Measurements from ENCODE around the gene SOBP.

Gene SOBP

DNA sequence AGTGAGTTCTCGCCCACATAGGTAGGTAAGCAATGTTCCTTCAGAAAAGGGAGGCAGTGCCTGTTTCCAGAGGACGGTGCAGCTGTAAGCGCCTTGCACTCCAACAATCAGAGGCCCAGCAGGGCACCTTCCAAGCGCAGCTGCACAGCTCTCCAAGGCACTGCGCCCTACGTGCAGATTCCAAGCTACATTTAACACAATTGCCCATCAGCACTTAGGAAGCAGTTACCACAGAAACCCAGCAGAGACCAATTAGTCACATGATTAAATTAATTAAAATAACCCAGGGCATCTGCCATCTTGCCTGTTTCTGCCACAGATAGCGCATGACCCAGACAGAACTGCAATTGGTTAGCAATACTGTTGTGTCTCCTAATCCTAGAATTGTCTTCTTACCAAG lies 65.5 kb downstream of the SOBP start:
- in situ Hi-C loops (cut with MboI; ENCODE audit: low pct_unique_long_range_greater_than_20kb, low sequenced_read_pairs, unreplicated experiment) = no loop called here
- TF ChIP-seq, protein P1, sequence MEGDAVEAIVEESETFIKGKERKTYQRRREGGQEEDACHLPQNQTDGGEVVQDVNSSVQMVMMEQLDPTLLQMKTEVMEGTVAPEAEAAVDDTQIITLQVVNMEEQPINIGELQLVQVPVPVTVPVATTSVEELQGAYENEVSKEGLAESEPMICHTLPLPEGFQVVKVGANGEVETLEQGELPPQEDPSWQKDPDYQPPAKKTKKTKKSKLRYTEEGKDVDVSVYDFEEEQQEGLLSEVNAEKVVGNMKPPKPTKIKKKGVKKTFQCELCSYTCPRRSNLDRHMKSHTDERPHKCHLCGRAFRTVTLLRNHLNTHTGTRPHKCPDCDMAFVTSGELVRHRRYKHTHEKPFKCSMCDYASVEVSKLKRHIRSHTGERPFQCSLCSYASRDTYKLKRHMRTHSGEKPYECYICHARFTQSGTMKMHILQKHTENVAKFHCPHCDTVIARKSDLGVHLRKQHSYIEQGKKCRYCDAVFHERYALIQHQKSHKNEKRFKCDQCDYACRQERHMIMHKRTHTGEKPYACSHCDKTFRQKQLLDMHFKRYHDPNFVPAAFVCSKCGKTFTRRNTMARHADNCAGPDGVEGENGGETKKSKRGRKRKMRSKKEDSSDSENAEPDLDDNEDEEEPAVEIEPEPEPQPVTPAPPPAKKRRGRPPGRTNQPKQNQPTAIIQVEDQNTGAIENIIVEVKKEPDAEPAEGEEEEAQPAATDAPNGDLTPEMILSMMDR (IDR thresholded peaks at IDR 0.05; ENCODE audit: extremely low read depth, insufficient read depth, missing control alignments) = no peak
- no peak for DNase-seq (ENCODE audit: low spot score)

DNA sequence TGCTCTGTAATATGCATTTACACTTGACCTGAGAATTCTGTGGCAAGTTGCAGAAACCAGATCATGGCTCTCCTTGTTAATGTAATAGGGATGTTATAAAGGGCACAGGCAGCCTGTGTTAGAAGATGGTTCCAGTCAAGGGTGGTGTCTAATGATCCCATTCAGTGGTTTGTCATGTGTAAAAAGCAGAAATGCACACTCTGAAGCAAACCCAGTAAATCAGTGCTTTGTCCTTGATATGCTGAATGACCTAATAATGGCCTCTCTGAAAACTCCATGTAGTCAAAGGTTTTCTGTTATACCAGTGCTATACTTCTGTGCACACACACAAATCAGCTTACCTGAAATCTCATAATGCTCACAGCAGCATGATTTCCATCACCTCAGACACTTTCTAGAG lies 66.2 kb downstream of the SOBP start:
- in situ Hi-C loops (cut with MboI; ENCODE audit: low pct_unique_long_range_greater_than_20kb, low sequenced_read_pairs, unreplicated experiment) = no loop called here
- no peak for DNase-seq (ENCODE audit: low spot score)
- TF ChIP-seq, protein P1 (IDR thresholded peaks at IDR 0.05; ENCODE audit: extremely low read depth, insufficient read depth, missing control alignments) = no peak

DNA sequence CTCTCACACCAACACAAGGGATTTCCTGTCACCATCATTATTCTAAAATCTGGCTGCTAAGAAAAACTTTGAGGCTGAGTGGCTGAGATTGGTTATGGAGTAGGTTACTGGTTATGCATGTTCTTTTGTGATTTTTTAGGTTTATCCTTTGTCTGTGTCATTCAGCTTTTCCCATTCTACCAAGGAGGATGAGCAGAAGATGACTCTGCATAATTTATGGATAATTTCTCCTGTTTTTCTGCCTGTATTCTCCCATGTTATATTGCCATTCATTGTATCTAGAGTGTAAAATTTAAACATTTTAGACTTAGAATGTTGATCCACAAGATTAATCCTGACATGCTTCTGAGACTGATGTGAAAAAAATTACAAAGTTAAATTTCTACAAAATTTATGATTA lies 67.8 kb downstream of the SOBP start:
- TF ChIP-seq, protein P1 (IDR thresholded peaks at IDR 0.05; ENCODE audit: extremely low read depth, insufficient read depth, missing control alignments) = no peak
- DNase-seq (ENCODE audit: low spot score) = no peak
- in situ Hi-C loops (cut with MboI; ENCODE audit: low pct_unique_long_range_greater_than_20kb, low sequenced_read_pairs, unreplicated experiment) = no loop called here

DNA sequence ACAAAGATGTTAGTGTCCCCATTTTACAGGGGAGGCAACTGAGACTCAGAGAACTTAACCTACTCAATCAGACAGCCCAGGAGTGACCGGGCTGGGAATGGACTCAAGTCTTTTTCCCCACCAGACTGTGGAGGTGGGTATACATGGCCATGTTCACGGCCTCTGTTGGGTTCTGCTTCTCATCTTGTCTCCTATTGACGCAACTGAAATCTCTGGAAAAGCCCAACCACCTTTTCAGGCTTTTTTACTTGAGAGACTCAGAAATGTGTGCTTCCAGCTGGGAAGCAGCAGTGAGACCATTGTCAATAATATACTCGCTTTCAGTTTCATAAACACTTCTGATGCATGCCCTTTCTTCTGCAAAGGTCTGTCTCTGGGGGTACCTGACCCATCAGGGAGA lies 70.7 kb downstream of the SOBP start:
- TF ChIP-seq, protein P1 (IDR thresholded peaks at IDR 0.05; ENCODE audit: extremely low read depth, insufficient read depth, missing control alignments) = no peak
- no peak for DNase-seq (ENCODE audit: low spot score)
- in situ Hi-C loops (cut with MboI; ENCODE audit: low pct_unique_long_range_greater_than_20kb, low sequenced_read_pairs, unreplicated experiment) = no loop called here

DNA sequence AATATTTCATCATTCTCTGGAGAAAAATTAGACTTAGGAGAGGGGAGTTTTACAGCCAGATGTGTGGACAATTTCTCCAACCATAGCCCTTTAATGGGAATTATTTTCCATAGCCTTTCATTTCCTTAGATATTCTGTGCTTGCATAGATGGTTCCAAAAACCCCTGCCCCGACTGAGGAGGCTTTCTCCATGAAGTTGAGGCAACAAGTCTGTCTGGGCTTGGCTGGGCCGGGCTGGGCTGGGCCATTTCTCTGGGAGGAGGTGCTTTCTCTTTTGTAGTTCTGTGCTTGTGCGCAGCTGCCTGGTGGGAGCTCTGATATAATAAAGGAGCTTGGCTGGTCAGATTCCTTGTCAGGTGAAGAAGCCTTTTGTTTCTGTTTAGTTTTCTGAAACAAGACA lies 71.4 kb downstream of the SOBP start:
- in situ Hi-C loops (cut with MboI; ENCODE audit: low pct_unique_long_range_greater_than_20kb, low sequenced_read_pairs, unreplicated experiment) = no loop called here
- TF ChIP-seq, protein P1 (IDR thresholded peaks at IDR 0.05; ENCODE audit: extremely low read depth, insufficient read depth, missing control alignments) = no peak
- no peak for DNase-seq (ENCODE audit: low spot score)

DNA sequence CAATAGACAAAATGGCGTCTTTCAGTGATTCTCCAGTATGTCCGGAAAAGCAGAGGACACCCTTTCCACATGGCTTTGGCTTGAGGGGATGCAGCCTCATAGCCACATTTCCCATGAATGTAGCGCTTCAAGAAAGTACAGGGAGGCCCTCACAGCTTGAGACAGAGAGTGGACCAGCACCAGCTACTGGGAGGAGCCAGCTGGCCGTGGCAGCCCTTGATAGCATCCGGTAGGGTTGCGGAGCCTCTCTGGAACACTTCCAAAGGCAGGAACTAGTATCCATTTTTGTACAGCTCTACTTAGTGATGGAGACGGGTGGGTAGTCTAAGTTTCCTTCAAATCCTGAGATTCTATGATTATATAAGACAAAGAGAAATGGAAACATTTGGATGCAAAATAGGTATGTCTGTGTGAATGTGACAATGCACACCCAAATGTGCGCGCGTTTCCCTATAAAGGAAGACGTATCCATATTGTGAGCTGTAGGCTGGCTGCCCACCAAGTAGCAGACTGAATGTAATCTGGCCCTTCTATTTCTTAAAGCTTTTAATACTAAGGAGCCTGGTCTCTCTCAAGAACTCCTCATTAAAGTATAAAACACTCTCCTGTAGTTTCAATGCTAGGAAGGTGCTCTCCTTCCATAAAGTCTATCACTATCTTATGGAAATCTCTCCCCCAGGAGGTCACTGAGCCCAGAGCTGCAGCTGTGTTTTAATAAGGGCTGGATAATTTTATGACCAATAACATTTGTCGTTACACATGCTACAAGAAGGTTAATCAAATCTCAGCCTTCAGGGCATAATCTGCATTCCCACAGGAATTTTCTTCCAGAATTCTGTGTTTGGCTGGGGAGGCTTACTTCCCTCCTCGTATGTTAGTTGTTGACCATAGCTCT lies 74.0 kb downstream of the SOBP start:
- TF ChIP-seq, protein P1 (IDR thresholded peaks at IDR 0.05; ENCODE audit: extremely low read depth, insufficient read depth, missing control alignments) = no peak
- DNase-seq (ENCODE audit: low spot score) = no peak
- in situ Hi-C loops (cut with MboI; ENCODE audit: low pct_unique_long_range_greater_than_20kb, low sequenced_read_pairs, unreplicated experiment) = no loop called here

Measured in GM13977 (cell line).